SK-N-SH (cell line): ENCODE results near the gene ANAPC5. TPM values are rescaled to one million over a fixed set of nuclear protein-coding genes. Genes with fewer than 3 reads are reported as not detected.

ENCODE experiments used
- CTCF ChIA-PET: fragments of 300-600, 350-600 bp; formaldehyde crosslinking; extraction: SDS; loops from one replicate; lab custom pipeline; 2021; lab: Yijun Ruan, JAX
- POLR2A ChIA-PET: fragments of 350-600 bp; sonication (Branson Sonifier 250); formaldehyde crosslinking; extraction: SDS; loops from one replicate; lab custom pipeline; 2020; ENCODE audit warnings: antibody characterized with exemption, inconsistent platforms; lab: Yijun Ruan, JAX
- DNase-seq: peaks from one replicate; pipeline ENCODE4 v3.0.0; 2012
- H2AFZ ChIP-seq: fragments of 200-600 bp; sonication (generic); 2 replicates; pipeline ENCODE4 v1.8.1; 2016; ENCODE audit warnings: antibody characterized with exemption, mild to moderate bottlenecking, low read depth
- H3F3A ChIP-seq: fragments of 200-600 bp; sonication (generic); replicated peaks from 2 replicates; pipeline ENCODE3; 2016; ENCODE audit warnings: antibody characterized with exemption, mild to moderate bottlenecking; ENCODE audit not compliant: insufficient read depth
- H3K27ac ChIP-seq, 2 experiments: fragments of 200-500 bp in 1 of 2; fragments of 200-600 bp in 1 of 2; sonication (Bioruptor generic) in 1 of 2; sonication (generic), shearing (Covaris generic) in 1 of 2; 2 replicates each; pipeline versions ENCODE4 v1.5.1 to v1.6.1; 2014 to 2016; ENCODE audit warnings: low read depth in 2 of 2, inconsistent platforms in 1 of 2, low read length in 1 of 2, mild to moderate bottlenecking in 1 of 2, mixed read lengths in 1 of 2
- H3K27me3 ChIP-seq: fragments of 200-600 bp; sonication (generic), shearing (Covaris generic); 2 replicates; pipeline ENCODE4 v1.6.1; 2016; ENCODE audit warnings: mixed run types; ENCODE audit not compliant: insufficient read depth
- H3K36me3 ChIP-seq, 2 experiments: fragments of 200-500 bp in 1 of 2; fragments of 200-600 bp in 1 of 2; sonication (Bioruptor generic) in 1 of 2; sonication (generic) in 1 of 2; replicated peaks in 1 of 2; 2 replicates each; pipeline versions ENCODE3 to v1.5.1; 2014 to 2016; ENCODE audit warnings: low read length in 1 of 2, mild to moderate bottlenecking in 1 of 2; ENCODE audit not compliant: insufficient read depth in 2 of 2, control insufficient read depth in 1 of 2
- H3K4me1 ChIP-seq, 2 experiments: fragments of 200-500 bp in 1 of 2; fragments of 200-600 bp in 1 of 2; sonication (Bioruptor generic) in 1 of 2; sonication (generic), shearing (Covaris generic) in 1 of 2; 2 replicates each; pipeline versions ENCODE4 v1.5.1 to v1.6.1; 2014 to 2016; ENCODE audit warnings: low read depth in 1 of 2, low read length in 1 of 2, mixed run types in 1 of 2; ENCODE audit not compliant: insufficient read depth in 2 of 2, control insufficient read depth in 1 of 2
- H3K4me2 ChIP-seq: fragments of 200-600 bp; sonication (generic), shearing (Covaris generic); 2 replicates; pipeline ENCODE4 v1.6.1; 2017; ENCODE audit warnings: mixed run types
- H3K4me3 ChIP-seq, 2 experiments: fragments of 200-500 bp in 1 of 2; fragments of 200-600 bp in 1 of 2; sonication (Bioruptor generic) in 1 of 2; sonication (generic), shearing (Covaris generic) in 1 of 2; 2 replicates each; pipeline versions ENCODE4 v1.5.1 to v1.8.1; 2014 to 2016; ENCODE audit warnings: low read depth in 2 of 2, inconsistent platforms in 1 of 2, low read length in 1 of 2, mild to moderate bottlenecking in 1 of 2, mixed read lengths in 1 of 2, moderate library complexity in 1 of 2
- H3K79me2 ChIP-seq: fragments of 200-600 bp; sonication (generic); 2 replicates; pipeline ENCODE4 v1.8.1; 2017; ENCODE audit warnings: mild to moderate bottlenecking; ENCODE audit not compliant: insufficient read depth
- H3K9ac ChIP-seq: fragments of 200-600 bp; sonication (generic); 2 replicates; pipeline ENCODE4 v1.6.1; 2017; ENCODE audit warnings: mixed run types
- H3K9me2 ChIP-seq: fragments of 200-600 bp; sonication (generic); 2 replicates; pipeline ENCODE4 v1.6.1; 2017; ENCODE audit warnings: mixed run types
- H3K9me3 ChIP-seq: fragments of 200-600 bp; sonication (generic); 2 replicates; pipeline ENCODE4 v1.6.1; 2017; ENCODE audit warnings: mixed run types, mild to moderate bottlenecking, moderate library complexity
- H4K20me1 ChIP-seq: fragments of 200-600 bp; sonication (generic); 2 replicates; pipeline ENCODE4 v1.6.1; 2017; ENCODE audit warnings: mild to moderate bottlenecking, mixed run types; ENCODE audit not compliant: insufficient read depth
- CHD2 ChIP-seq: fragments of 150-350 bp; IDR thresholded peaks from 2 replicates; pipeline ENCODE4 v1.6.1; 2018; ENCODE audit warnings: low read length; ENCODE audit not compliant: partially characterized antibody
- CTCF ChIP-seq: fragments of 200-600 bp; sonication (generic); IDR thresholded peaks from 2 replicates; pipeline ENCODE4 v1.6.1; 2017; ENCODE audit warnings: antibody characterized with exemption, mild to moderate bottlenecking, moderate library complexity
- EP300 ChIP-seq, 2 experiments: IDR thresholded peaks; 2 replicates each; pipeline versions ENCODE4 v1.4.0 to v1.6.1; 2012; ENCODE audit warnings: borderline replicate concordance in 1 of 2, low read depth in 1 of 2, low read length in 1 of 2
- EZH2phosphoT487 ChIP-seq: fragments of 200-600 bp; sonication (generic); IDR thresholded peaks from 2 replicates; pipeline ENCODE4 v1.6.1; 2017; ENCODE audit warnings: low read depth, mixed run types, mild to moderate bottlenecking, antibody characterized with exemption, moderate library complexity, borderline replicate concordance
- FOSL2 ChIP-seq: IDR thresholded peaks from 2 replicates; pipeline ENCODE4 v1.4.0; 2012; ENCODE audit warnings: low read depth, mild to moderate bottlenecking, moderate library complexity, borderline replicate concordance
- FOXM1 ChIP-seq: IDR thresholded peaks from 2 replicates; pipeline ENCODE4 v1.4.0; 2012; ENCODE audit warnings: low read depth, mild to moderate bottlenecking
- GABPA ChIP-seq: IDR thresholded peaks from 2 replicates; pipeline ENCODE4 v1.4.0; 2012; ENCODE audit warnings: low read depth, mild to moderate bottlenecking
- MEF2A ChIP-seq: IDR thresholded peaks from 2 replicates; pipeline ENCODE4 v1.4.0; 2012; ENCODE audit warnings: low read depth, borderline replicate concordance
- MXI1 ChIP-seq: IDR thresholded peaks from 2 replicates; pipeline ENCODE4 v1.6.1; 2012; ENCODE audit warnings: mild to moderate bottlenecking, low read depth, low read length, improper control_type of control experiment
- NFIC ChIP-seq: IDR thresholded peaks from 2 replicates; pipeline ENCODE4 v1.4.0; 2012; ENCODE audit warnings: borderline replicate concordance
- NRF1 ChIP-seq: IDR thresholded peaks from 2 replicates; pipeline ENCODE4 v1.6.1; 2012; ENCODE audit warnings: low read depth, mild to moderate bottlenecking, low read length
- POLR2AphosphoS5 ChIP-seq: IDR thresholded peaks from 2 replicates; pipeline ENCODE4 v1.6.1; 2012; ENCODE audit warnings: low read depth, low read length
- RAD21 ChIP-seq: IDR thresholded peaks from 2 replicates; pipeline ENCODE4 v1.6.1; 2012; ENCODE audit warnings: mild to moderate bottlenecking, low read length
- REST ChIP-seq: IDR thresholded peaks from 2 replicates; pipeline ENCODE4 v1.6.1; 2012; ENCODE audit warnings: mild to moderate bottlenecking, low read depth, low read length, moderate library complexity
- SIN3A ChIP-seq: IDR thresholded peaks from 2 replicates; pipeline ENCODE4 v1.6.1; 2012; ENCODE audit warnings: low read depth, mild to moderate bottlenecking, low read length, moderate library complexity, borderline replicate concordance
- TAF1 ChIP-seq: IDR thresholded peaks from 2 replicates; pipeline ENCODE4 v1.6.1; 2012; ENCODE audit warnings: low read depth, mild to moderate bottlenecking, low read length, moderate library complexity, borderline replicate concordance
- TEAD4 ChIP-seq: IDR thresholded peaks from 2 replicates; pipeline ENCODE4 v1.4.0; 2012; ENCODE audit warnings: mild to moderate bottlenecking, borderline replicate concordance; ENCODE audit not compliant: insufficient read depth
- USF1 ChIP-seq: IDR thresholded peaks from 2 replicates; pipeline ENCODE4 v1.4.0; 2012; ENCODE audit warnings: low read depth, borderline replicate concordance
- USF2 ChIP-seq: fragments of 150-350 bp; IDR thresholded peaks from 2 replicates; pipeline ENCODE4 v1.6.1; 2017; ENCODE audit warnings: antibody characterized with exemption, low read length, low read depth, borderline replicate concordance
- WGBS: methylation state at CpG from one replicate; pipeline ENCODE4 v1.1.6; 2017; ENCODE audit warnings: low lambda C conversion rate; 5-methylcytosine and 5-hydroxymethylcytosine counted together
- polyA plus RNA-seq, 3 experiments: library from polyadenylated mRNA; depleted of rRNA; stranded (reverse); fragments of >200 nt; gene quantifications; 2 replicates each; pipeline ENCODE4 v1.2.3, GENCODE V29; 2012

The ANAPC5 gene
- polyA plus RNA-seq, 1 of the 3 experiments (the other 2 are of a cell fraction), result 110 TPM

- no peaks in the 10 kb centered on the region for H3K27me3 ChIP-seq
- H4K20me1 ChIP-seq, result no peaks in the 10 kb centered on the region
- CTCF ChIA-PET, result no interaction called here
- H3F3A ChIP-seq, result peaks cover 11% of the 10 kb centered on the region
- H2AFZ ChIP-seq, result no peak overlapping the region
- H3K4me2 ChIP-seq, result no peak overlapping the region
- no peak overlapping the region for H3K27ac ChIP-seq
- POLR2A ChIA-PET, result no interaction called here
- H3K36me3 ChIP-seq, result no peaks in the 10 kb centered on the region
- no peak overlapping the region for H3K9ac ChIP-seq
- no peaks in the 10 kb centered on the region for H3K79me2 ChIP-seq
- H3K4me3 ChIP-seq, result no peak overlapping the region
- H3K9me3 ChIP-seq, result no peaks in the 10 kb centered on the region
- no peak for DNase-seq
- H3K9me2 ChIP-seq, result no peaks in the 10 kb centered on the region
- no peak for TF ChIP-seq USF2
- no peak for TF ChIP-seq GABPA
- TF ChIP-seq EZH2phosphoT487, result no peak
- no peak for TF ChIP-seq CTCF
- TF ChIP-seq POLR2AphosphoS5, result no peak
- TF ChIP-seq EP300 (IDR thresholded peaks at IDR 0.05; ENCODE audit: borderline replicate concordance in 1 of 2, low read depth in 1 of 2, low read length in 1 of 2), result no peak
- TF ChIP-seq TAF1, result no peak
- no peak for TF ChIP-seq MXI1
- TF ChIP-seq CHD2, result no peak
- TF ChIP-seq RAD21, result no peak
- H3K4me1 ChIP-seq, result peaks cover 0 to 3% of the 10 kb centered on the region in 2 experiments; a peak in 2 of 4 replicates
- 79% methylated on average over 4 of the region's 4 CpGs for WGBS
Measured at GRCh38 chr12:121301876-121302275, 50.3 kb downstream of the ANAPC5 start.

GRCh38 chr12:121300083-121300819 is 52.0 kb downstream of the ANAPC5 start:
- ChIA-PET POLR2A (no interaction called here), CTCF (no interaction called here)
- no peak for DNase-seq
- Histone ChIP-seq H3K9me2 (no peaks in the 10 kb centered on the region), H2AFZ (no peak overlapping the region), H3K9ac (no peak overlapping the region), H3K27ac (no peak overlapping the region), H3K9me3 (no peaks in the 10 kb centered on the region), H3K79me2 (peaks cover 11% of the 10 kb centered on the region), H3K4me3 (no peak overlapping the region), H3K36me3 (no peaks in the 10 kb centered on the region), H3K4me1 (peaks cover 3 to 5% of the 10 kb centered on the region in 2 experiments; a peak in 2 of 4 replicates), H4K20me1 (no peaks in the 10 kb centered on the region), H3K27me3 (no peaks in the 10 kb centered on the region), H3K4me2 (no peak overlapping the region), H3F3A (peaks cover 11% of the 10 kb centered on the region)
- 84% methylated on average over 4 of the region's 4 CpGs for WGBS
- TF ChIP-seq NRF1 (no peak), MXI1 (no peak), SIN3A (no peak), REST (no peak), POLR2AphosphoS5 (no peak), TEAD4 (no peak), FOXM1 (no peak), MEF2A (no peak), NFIC (no peak), USF1 (no peak), FOSL2 (no peak)
